ENCODE results near the gene TNNT2.
A peak's percentile ranks its signal among the peaks of the same experiment; 100 is the strongest.

The TNNT2 gene

DNA sequence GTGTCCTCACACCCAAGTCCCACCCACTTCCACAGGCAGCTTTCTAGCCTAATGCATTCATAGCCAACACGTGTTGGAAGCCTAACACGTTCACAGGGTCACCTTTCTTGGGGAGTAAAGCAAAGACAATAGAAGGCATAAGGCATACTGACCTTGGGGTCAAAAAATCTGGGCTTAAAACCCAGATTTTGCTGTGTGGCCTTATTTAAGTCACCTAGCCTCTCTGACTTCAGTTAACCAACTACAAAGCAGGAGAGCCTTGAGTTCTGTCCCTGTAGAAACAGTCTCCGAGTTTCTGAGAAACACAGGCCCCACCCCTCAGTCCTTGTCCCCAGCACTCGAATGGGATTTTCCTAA, 1.4 kb downstream of the TNNT2 start:
- DNase-seq: no peak

DNA sequence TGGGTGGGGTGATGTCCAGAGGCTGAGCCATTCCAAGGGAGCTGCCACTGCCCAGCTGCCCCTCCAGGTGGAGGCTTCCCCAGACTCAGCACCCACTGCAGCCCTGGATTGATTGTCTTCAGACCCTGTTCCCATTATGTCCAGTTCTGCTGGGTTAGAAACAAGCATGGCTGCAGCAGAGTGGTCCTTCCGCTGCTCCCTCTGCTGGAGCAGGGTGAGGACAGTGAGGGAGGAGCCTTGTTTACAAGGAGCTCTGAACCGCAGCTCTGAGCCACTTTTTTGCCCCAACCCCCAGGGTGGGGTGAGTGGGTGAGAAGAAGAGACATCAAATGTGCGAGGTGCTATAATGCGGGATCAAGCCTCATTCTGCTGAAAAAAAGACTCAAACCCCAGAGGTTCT, 2.3 kb downstream of the TNNT2 start:
- DNase-seq: no peak

DNA sequence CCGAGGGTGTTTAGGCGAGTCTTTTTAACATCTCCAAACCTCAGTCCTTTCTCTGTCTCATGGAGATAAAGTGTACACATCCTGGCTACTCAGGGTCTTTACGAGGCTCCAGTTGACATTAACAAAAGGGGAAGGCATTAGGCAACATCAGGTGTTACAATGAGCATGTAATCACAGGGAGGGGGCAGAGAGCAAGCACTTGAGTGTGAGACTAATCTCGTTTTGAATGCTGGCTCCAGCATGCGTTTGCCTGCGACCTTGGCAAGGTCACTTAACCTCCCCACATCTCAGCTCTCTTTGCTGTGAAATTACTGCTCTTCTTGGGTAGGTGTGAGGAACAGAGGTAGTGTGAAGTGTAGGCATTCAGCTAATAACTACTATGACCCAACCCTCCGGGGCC, 3.1 kb downstream of the TNNT2 start:
- DNase-seq: no peak

DNA sequence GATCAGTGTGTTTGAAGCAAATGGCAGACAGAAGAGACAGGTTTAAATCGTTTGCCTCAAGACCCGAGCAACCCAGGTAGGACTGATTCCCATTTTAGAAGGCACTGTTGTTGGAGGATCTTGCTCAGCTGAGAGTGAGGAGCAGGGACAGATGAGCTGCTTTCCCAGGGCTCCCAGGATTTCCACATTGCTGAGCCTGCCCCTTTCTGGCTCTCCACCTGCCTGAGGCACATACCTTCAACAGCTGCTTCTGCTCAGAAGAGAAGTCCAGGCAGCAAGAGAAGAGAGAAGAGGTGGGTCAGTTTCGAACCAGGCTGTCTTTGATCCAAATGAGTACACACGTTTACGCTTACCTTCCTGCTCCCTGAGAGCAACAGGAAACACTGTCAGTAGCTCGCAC, 5.7 kb downstream of the TNNT2 start:
- no peak for DNase-seq

DNA sequence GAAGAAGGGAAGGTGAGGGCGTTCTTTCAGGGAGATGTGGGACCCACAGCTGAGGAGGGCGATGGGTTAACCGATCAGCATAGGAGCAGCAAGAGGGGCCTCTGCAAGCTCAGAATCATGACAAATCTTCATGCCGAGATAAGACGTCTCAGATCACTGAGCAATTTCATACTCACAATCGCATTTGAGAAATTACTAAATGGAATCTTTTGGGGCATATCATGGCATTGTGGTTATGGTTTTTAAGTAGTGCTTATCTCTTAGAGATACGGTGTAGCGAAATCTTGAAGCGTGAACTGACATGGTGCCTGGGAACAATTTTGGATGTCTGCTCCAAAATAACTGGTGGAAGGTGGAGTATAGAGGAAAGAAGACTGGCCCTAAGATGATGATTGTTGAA, 6.2 kb downstream of the TNNT2 start:
- DNase-seq: no peak

DNA sequence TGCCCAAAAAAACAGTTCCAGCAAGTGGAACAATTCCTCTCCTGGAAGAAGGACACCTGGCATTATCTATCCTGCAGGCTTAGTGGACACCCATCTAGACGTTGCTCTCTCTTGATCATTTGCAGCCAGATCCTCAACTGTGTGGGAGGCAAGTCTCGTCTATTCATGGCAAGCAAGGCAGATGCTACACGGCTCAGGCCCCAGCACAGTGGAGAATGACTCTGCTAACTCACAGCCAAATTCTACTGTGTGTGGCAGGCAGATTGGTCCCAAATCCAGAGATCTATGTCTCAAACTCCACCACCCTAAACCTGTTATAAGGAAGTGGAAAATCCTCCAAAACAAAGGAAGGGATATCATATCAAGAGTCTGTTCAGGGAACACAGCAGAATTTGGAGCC, 7.0 kb downstream of the TNNT2 start:
- no peak for DNase-seq

DNA sequence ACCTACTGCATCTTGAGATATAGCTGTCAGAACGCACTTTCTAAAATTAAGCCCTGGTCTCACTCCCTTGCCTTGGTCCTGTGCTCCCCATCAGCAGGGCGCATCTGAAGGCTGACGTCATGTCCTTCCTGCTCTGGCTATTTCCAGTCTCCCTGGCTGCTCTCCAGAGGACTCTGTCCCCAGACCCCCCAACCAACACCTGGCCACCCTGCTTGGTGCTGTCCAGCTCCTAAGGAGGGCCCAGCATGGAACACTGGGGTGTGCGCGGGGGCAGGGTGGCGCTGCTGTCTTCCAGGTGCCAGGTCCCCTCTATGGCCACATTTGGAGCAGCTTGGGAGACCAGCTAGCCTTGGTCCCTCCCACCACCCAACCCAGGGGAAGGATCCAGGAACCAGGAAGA, 8.3 kb downstream of the TNNT2 start:
- DNase-seq: no peak

DNA sequence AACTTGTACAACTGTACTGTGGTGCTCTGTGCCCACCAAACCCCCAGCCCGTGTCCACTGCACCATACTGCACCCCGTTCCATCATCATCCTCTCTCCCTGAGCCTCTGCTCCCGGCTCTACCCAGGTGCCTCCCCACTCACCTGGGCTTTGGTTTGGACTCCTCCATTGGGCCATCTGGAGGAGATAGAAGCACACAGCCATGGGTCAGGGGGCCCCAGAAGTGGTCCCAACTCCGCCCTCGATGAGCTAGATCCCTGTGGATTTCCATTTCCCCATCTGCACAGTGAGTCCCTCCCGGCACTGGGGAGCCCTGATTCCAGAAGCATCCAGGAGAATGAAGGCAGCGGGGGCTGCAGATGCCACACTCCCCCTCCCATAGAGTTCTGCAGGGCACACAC, 10.8 kb downstream of the TNNT2 start:
- DNase-seq: no peak

DNA sequence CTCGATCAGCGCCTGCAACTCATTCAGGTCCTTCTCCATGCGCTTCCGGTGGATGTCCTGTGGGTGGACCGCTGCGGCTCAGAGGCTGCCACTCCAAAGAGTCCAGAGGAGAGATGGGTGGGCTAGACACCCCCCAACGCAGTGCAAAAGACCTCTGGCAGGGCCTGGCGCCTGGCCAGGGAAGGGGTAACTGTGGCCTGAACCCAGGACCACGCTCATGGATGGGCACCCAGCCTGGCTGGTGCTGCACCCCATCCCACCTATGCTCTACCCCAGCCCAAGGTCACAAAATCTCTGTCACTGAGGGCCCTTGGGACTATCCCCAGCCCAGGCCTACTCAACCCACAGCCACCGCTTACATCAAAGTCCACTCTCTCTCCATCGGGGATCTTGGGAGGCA, 12.2 kb downstream of the TNNT2 start:
- no peak for DNase-seq

DNA sequence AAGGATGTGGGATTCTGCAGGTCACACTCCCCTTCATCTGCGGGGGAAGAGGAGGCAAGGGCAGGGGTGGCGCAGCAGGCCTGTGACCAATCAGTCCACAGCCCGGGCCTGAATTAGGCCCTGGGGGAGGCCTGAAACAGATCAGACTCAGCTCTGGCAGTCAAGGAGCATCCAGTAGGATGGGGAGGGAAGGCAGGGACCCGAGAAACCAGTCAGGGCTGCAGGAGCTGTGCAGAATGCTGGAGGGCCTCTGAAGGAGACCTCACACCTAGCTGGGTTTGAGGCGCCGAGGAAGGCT, 12.7 kb downstream of the TNNT2 start:
- no peak for DNase-seq

DNA sequence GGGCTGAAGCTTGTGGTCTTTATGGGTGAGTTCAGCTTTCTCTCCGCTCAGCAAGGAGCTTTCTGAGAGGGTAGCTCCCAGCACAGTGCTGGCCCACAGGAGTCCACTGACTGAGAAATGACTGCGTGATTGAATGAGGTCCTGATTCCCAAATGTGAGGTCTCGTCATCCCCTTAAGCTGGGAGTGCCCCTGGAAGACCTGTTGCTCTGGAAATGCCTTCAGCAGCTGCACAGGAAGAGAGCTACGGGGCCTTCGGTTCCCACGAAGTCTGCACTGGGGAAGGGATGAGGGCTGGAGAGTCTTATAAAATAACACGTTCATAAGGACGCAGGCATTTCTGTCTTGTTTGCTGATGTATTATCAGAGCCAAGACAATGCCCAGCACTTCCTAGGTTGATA, 14.0 kb downstream of the TNNT2 start:
- no peak for DNase-seq

DNA sequence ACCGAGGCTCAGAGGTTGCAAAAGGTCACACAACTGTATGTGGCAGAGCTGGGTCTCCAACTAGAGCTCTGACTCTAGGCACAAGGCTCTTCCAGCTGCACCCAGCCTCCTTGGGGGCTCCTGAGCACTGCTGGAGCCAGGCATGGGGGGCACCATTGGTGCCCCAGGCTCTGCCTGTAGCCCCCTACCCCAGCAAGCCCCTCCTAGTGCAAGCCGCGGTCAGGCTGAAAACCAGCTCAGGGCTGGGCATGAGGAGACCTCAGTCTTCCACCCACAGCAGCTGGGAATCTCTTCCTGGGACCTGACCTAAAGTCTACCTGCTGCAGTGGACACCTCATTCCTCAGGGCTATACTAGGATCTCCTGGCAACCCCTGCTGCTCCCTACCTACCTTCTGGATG, 14.6 kb downstream of the TNNT2 start:
- DNase-seq: no peak

DNA sequence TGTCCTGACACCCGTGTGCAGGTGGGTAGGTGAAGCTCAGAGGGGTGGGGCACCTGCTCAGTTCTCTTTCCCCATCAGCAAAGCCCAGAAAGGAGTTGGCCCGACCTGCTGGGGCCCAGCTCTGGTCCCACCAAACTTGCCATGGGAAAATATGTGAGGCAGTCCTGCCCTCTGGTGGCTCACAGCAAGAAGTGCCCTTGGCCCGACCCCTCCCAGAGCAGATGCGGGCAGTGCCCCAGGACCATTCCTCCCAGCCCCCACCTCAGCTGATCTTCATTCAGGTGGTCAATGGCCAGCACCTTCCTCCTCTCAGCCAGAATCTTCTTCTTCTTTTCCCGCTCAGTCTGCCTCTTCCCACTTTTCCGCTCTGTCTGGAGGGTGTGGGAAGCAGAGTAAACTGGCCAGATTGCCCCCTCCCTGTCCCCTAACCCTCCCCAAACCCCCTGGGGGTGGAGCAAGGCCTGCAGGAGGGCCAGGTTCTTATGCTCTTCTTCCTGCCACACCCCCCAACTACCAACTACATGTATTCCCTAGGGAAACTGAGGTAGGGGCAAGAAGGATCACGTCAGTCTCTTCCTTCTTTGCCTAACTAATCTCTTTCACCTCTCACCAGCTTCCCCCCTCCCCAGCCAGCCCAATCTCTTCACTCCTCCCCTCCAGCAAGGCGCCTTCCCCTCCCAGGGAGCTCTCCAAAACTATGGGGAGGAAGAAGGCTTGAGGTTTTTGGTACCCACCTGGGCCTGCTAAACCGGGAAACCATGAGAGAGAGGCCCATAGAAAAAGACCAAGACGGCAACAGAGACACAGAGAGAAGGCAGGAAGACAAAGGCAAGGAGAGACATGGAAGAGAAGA, 15.6 kb downstream of the TNNT2 start:
- DNase-seq: peak; percentile 50

DNA sequence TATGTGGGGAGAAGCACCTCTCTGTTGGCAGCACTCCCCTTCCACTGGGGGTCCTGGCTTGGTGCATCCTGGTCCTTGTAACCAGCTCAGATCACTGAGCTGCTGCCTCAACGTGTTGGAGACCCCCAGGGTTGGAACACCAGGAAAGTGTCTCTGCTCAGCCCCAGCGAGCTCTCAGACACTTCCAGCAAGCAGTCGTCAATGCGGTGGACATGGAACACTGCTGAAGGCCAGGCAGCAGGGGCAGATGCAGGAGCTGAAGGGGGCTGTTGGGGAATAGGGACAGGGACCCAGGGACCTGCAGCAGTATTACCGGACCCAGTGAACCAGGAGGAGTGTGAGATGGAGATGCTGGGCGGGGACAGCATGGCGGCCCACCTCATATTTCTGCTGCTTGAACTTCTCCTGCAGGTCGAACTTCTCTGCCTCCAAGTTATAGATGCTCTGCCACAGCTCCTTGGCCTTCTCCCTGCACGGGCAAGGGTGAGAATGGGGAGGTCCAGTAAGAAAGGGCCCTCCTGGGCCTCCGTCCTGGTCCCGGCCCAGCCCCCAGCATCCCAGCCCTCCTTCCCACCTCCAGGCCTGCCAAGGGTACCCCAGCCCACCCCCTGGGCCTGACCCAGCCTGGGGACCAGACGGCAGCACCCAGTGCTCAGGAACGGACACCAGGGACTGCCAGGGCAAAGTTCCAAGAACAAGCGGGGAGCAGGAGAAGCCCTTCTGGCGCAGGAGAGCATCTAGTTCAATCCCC, 16.4 kb downstream of the TNNT2 start:
- DNase-seq: no peak

DNA sequence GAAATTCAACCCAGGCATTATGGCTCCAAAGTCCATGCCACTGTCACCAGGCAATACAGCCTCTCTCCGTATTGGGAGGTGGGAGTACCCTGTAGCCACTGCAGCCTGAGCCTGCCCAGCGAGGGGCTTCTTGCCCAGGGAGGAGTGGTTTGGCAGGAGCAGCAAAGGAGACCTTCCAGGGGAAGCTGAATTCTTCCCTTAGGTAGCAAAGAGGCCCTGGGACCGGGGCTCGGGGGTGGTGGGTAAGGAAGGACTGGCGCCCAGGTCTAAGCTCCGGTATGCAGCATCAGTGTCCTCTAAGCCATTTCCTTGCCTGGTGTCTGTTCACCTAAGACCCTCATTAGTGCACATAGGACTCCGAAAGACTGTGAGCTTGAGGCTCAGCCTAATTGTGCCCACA, 17.0 kb downstream of the TNNT2 start:
- DNase-seq: no peak

DNA sequence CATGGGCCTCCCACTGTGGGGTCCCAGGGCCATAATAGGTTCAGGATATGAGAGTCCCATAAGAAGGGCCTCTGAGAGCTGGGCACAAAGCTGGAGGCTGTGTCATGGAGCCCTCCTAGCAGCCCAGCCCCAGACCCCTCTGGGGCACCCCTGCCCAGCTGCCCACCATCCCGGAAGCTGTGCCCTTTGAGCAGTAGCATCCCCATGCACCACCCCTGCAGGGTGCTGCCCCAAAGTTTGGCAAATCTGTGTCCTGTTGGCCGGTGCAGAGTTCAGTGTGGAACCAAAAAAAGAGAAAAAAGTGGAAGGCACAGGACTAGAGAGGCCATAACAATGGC, 17.6 kb downstream of the TNNT2 start:
- DNase-seq: no peak

DNA sequence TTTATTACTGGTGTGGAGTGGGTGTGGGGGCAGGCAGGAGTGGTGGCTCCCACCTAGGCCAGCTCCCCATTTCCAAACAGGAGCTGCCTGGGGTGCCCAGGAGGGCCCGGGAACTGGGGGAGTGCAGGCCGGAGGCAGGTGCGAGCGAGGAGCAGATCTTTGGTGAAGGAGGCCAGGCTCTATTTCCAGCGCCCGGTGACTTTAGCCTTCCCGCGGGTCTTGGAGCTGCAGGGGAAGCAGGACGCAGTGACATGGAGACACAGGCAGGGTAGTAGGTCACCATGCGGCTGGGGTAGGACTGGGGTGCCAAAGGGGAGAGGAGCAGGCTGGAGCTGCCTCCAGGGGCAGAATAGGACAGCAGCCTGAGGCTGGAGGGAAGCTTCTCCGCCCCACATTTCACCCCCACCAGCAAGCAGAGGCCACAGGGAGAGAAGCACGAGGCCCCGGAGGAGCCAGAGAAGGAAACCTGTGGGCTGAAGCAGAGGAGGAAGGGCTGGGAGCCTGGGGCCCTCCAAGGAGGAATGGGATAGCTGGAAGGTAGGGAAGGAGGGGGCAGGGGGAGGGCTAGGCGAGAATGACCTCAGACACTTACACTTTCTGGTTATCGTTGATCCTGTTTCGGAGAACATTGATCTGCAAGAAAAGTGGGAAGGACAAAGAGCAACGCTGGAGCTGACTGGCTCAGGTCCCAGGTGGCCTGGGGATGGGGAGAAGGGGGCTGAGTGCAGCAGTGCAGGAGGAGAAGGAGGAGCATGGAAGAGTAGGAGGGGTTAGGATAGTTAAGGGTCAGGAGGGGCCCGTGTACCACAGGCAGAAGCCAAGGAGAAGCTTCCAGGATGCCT, 18.2 kb downstream of the TNNT2 start:
- DNase-seq: no peak

DNA sequence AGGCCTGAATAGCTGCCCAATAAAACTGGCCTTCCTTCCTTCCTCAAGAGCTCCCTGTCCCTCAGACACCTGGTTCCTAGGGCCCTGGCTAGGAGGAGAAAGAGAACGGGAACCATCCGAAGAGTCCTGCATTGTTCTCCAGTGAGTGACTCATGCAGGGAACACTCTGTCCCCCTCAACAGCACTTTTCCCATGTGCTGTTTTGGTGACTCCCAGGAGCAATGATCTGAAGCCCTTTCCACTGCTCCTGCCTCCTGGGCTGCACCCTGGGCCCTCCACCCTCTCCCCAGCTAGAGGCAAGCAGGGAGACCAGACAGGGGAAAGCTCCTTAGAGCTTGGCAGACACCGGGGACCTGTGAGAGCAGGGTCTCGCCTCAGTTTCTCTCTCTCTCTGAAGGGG, 18.9 kb downstream of the TNNT2 start:
- peak; percentile 21 for DNase-seq

DNA sequence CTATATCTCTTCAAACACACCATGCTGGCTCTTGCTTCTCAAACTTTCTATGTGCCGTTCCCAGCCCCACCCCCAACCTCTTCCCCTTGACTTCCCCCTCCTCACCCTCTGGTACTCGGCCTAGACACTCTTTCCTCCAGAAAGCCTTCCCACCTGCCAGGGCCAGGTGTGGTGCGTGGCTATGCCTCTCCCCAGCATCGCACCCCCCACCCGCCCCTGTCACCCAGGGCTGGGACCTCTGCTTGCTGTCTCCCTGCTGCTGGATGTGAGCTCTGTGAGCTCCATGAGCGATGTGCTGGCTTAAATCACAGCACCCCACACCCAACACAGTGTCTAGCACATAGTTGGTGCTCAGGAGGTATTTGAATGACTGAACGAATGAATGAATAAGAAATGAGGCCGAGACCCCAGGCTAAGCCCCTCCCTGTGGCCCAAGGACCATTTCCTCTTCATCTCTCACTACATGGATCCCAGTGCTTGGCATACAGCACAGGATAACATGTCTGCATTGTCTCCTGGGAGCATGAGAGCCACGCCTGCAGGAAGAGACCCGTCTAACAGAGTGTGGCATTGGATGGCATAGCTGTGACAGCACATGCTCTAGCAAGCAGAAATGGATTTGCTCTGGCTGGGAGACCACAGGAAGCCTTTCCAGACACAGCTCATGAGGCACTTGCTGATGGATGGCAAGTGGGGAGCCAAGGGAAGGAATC, 19.7 kb downstream of the TNNT2 start:
- no peak for DNase-seq

DNA sequence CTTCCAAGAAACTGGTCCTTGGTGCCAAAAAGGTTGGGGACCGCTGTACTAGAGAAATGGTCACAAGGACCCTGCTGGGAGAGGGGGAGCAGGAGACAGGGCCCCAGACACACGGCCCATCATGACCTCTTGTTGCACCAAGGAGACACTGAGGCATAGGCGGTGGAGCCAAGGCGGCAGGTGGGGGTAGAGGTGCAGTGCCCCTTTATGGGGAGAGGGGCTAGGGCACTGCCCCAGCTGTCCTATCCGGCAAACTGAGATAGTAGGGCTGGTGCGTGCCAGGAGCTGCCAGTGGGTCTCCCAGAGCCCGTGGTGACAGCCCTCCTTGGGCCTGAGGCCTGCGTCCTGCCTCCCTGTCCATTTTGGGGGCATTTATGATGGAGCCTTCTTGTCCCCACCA, 20.3 kb downstream of the TNNT2 start:
- DNase-seq: no peak

DNA sequence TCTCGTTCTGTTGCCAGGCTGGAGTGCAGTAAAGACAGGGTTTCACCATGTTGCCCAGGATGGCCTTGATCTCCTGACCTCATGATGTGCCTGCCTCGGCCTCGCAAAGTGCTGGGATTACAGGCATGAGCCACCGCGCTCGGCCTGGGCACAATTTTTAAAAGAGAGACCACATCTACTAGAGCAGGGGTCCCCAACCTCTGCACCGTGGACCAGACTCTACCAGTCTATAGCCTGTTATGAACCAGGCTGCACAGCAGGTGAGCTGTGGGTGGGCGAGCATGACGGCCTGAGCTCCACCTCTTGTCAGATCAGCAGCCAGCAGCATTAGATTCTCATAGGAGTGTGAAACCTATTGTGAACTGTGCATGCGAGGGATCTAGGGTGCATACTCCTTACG, 20.8 kb downstream of the TNNT2 start:
- no peak for DNase-seq

DNA sequence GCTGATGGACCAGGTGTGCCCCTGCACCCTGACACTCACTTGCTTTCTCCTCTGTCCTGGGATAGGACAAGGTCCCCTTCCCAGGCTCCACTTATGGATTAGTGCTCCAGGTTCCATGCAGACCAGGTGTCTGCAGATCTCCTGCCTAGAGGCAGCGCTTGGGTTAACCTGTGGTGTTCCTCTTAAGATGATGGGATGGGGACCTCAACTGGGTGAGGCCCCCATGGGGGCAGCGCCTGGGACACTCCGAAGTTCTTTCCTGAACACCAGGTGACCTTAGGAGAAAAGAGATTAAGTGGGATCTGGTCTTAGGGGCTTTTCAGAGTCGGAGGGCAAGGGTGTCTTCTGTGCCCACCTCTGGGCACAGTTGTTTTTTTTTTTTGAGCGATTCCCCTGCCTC, 21.2 kb downstream of the TNNT2 start:
- no peak for DNase-seq

DNA sequence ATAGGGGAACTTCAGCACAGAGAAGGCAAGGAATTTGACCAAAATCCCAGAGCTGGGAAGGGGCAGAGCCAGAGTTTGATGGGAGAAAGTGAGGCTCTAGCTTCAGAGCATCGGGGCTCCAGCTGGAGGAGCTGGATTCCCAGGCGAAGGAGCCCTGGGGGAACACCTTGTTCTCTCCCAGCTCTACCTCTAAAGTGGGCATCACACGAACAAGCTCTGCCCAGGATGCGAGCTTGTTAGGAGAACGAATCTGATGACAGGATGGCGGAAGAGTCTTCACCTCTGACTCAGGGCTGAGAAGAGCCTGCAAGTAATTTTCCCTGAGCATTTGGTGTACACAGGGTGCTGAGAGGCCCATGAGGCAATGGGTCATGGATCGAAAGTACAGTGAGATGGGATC, 22.0 kb downstream of the TNNT2 start:
- DNase-seq: no peak

All from fibroblast of skin of scalp (primary cell).